Neural progenitor cell (in vitro differentiated cells): ENCODE data around the gene MSANTD3. TPM values are rescaled to one million over a fixed set of nuclear protein-coding genes. Genes with fewer than 3 reads are reported as not detected.

Experiments
- DNase-seq: peaks from one replicate; pipeline ENCODE4 v3.0.0-alpha.2; 2016; ENCODE audit warnings: low spot score
- H2AFZ ChIP-seq: fragments of 200-600 bp; sonication (generic); replicated peaks from 2 replicates; pipeline ENCODE4 v1.6.1; 2016; ENCODE audit warnings: antibody characterized with exemption
- H3F3A ChIP-seq: fragments of 200-600 bp; sonication (generic); 2 replicates; pipeline ENCODE4 v1.6.1; 2016; ENCODE audit warnings: antibody characterized with exemption, low read depth
- H3K27ac ChIP-seq: fragments of 200-600 bp; sonication (generic); 2 replicates; pipeline ENCODE4 v1.5.1; 2016; ENCODE audit warnings: mild to moderate bottlenecking
- H3K27me3 ChIP-seq: fragments of 200-600 bp; sonication (generic); 2 replicates; pipeline ENCODE4 v1.6.1; 2016; ENCODE audit warnings: mild to moderate bottlenecking, moderate library complexity
- H3K36me3 ChIP-seq: fragments of 200-600 bp; sonication (generic); 2 replicates; pipeline ENCODE4 v1.5.1; 2016
- H3K4me1 ChIP-seq: fragments of 200-600 bp; sonication (generic); 2 replicates; pipeline ENCODE4 v1.6.1; 2016; ENCODE audit warnings: mixed run types
- H3K4me2 ChIP-seq: fragments of 200-600 bp; sonication (generic); 2 replicates; pipeline ENCODE4 v1.6.1; 2016
- H3K4me3 ChIP-seq: fragments of 200-600 bp; sonication (generic); 2 replicates; pipeline ENCODE4 v1.5.1; 2016
- H3K79me2 ChIP-seq: fragments of 200-600 bp; sonication (generic); 2 replicates; pipeline ENCODE4 v1.6.1; 2016; ENCODE audit warnings: low read depth
- H3K9ac ChIP-seq: fragments of 200-600 bp; sonication (generic); 2 replicates; pipeline ENCODE4 v1.6.1; 2016
- H3K9me3 ChIP-seq: fragments of 200-600 bp; sonication (generic); 2 replicates; pipeline ENCODE4 v1.5.1; 2016; ENCODE audit warnings: low read depth
- H4K20me1 ChIP-seq: fragments of 200-600 bp; sonication (generic); 2 replicates; pipeline ENCODE4 v1.6.1; 2016; ENCODE audit warnings: low read depth
- H3K27ac Mint-ChIP-seq: 3 replicates; pipeline ENCODE4 v1.8.0; 2021; ENCODE audit warnings: mixed read lengths
- H3K27me3 Mint-ChIP-seq: 2 replicates; pipeline ENCODE4 v1.8.0; 2022; ENCODE audit warnings: low read depth, mild to moderate bottlenecking, inconsistent platforms, moderate library complexity, mixed read lengths; ENCODE audit not compliant: insufficient read depth
- H3K36me3 Mint-ChIP-seq: 3 replicates; pipeline ENCODE4 v1.8.0; 2021; ENCODE audit warnings: mixed read lengths
- H3K4me1 Mint-ChIP-seq: 3 replicates; pipeline ENCODE4 v1.8.0; 2021; ENCODE audit warnings: mixed read lengths
- H3K4me3 Mint-ChIP-seq: 3 replicates; pipeline ENCODE4 v1.8.0; 2021; ENCODE audit warnings: mild to moderate bottlenecking, moderate library complexity, mixed read lengths
- H3K9me3 Mint-ChIP-seq: 3 replicates; pipeline ENCODE4 v1.8.0; 2020; ENCODE audit warnings: mixed read lengths
- CTCF ChIP-seq: fragments of 200-600 bp; sonication (generic); IDR thresholded peaks from 2 replicates; pipeline ENCODE4 v1.5.1; 2017; ENCODE audit warnings: antibody characterized with exemption, mild to moderate bottlenecking
- EZH2 ChIP-seq: fragments of 200-600 bp; sonication (generic); IDR thresholded peaks from 2 replicates; pipeline ENCODE4 v1.6.1; 2017; ENCODE audit warnings: antibody characterized with exemption, mild to moderate bottlenecking, moderate library complexity
- EZH2phosphoT487 ChIP-seq: fragments of 200-600 bp; sonication (generic); IDR thresholded peaks from 2 replicates; pipeline ENCODE4 v1.6.1; 2017; ENCODE audit warnings: antibody characterized with exemption
- total RNA-seq: library from RNA; depleted of rRNA; stranded (reverse); fragments of >200 nt; gene quantifications from 2 replicates; pipeline ENCODE4 v1.2.3, GENCODE V29; 2015; ENCODE audit warnings: low replicate concordance

The MSANTD3 gene
- total RNA-seq, 1 donor from 2014 or later, result 67.7 TPM

- H3K4me3 Mint-ChIP-seq, result no peak overlapping the region
- Histone ChIP-seq H3F3A (peaks cover 6% of the 10 kb centered on the region), H2AFZ (no peak overlapping the region), H3K4me2 (no peak overlapping the region), H4K20me1 (peaks cover 83% of the 10 kb centered on the region), H3K79me2 (peaks cover 100% of the 10 kb centered on the region), H3K4me1 (no peaks in the 10 kb centered on the region), H3K4me3 (no peak overlapping the region), H3K27ac (no peak overlapping the region), H3K36me3 (peaks cover 27% of the 10 kb centered on the region), H3K27me3 (no peaks in the 10 kb centered on the region), H3K9ac (no peak overlapping the region), H3K9me3 (no peaks in the 10 kb centered on the region)
- H3K4me1 Mint-ChIP-seq, result no peaks in the 10 kb centered on the region
- no peaks in the 10 kb centered on the region for H3K9me3 Mint-ChIP-seq
- H3K27ac Mint-ChIP-seq, result no peak overlapping the region
- DNase-seq, result no peak
- peaks cover 36% of the 10 kb centered on the region for H3K36me3 Mint-ChIP-seq
- TF ChIP-seq EZH2, result no peak
- no peak for TF ChIP-seq CTCF
- TF ChIP-seq EZH2phosphoT487, result no peak
- H3K27me3 Mint-ChIP-seq, result no peaks in the 10 kb centered on the region
Observed at GRCh38 chr9:100499866-100500265, 72.9 kb downstream of the MSANTD3 start.

Other genes starting within 250 kb of the MSANTD3 start
- 64.4 and 71.8 TPM in 2 replicates for gene TEX10, start 74.2 kb upstream of the MSANTD3 start, total RNA-seq
- gene TMEFF1, start 46.0 kb downstream of the MSANTD3 start, total RNA-seq, result 103 and 113 TPM in 2 replicates
- gene CAVIN4, start 150.9 kb downstream of the MSANTD3 start, total RNA-seq, result 6.1 and 8.8 TPM in 2 replicates